ENCODE results near the gene SLC22A7. TPM values are rescaled to one million over a fixed set of nuclear protein-coding genes. Genes with fewer than 3 reads are reported as not detected.

The SLC22A7 gene
- total RNA-seq, 1 donor from 2014 or later, result not detected

- H3K4me1 ChIP-seq, result peaks cover 38% of the 10 kb centered on the region
- no peak overlapping the region for H3K27ac ChIP-seq
- Mint-ChIP-seq H3K27ac (no peak overlapping the region), H3K9me3 (no peaks in the 10 kb centered on the region), H3K4me3 (no peak overlapping the region), H3K4me1 (peaks cover 49% of the 10 kb centered on the region), H3K36me3 (peaks cover 2% of the 10 kb centered on the region), H3K27me3 (ENCODE audit: insufficient read depth, low read depth) (peaks cover 40% of the 10 kb centered on the region)
- no peak for TF ChIP-seq EZH2 (IDR thresholded peaks at IDR 0.05)
- TF ChIP-seq EZH2phosphoT487 (IDR thresholded peaks at IDR 0.05), result no peak
- TF ChIP-seq CTCF (IDR thresholded peaks at IDR 0.05), result no peak
- no peak overlapping the region for H3K4me3 ChIP-seq
- H4K20me1 ChIP-seq (ENCODE audit: low read depth), result no peaks in the 10 kb centered on the region
- H3K79me2 ChIP-seq (ENCODE audit: low read depth), result no peaks in the 10 kb centered on the region
- H3K36me3 ChIP-seq, result no peaks in the 10 kb centered on the region
- H3K9ac ChIP-seq, result no peak overlapping the region
- DNase-seq (ENCODE audit: low spot score), result no peak
- peaks cover 36% of the 10 kb centered on the region for H3F3A ChIP-seq (ENCODE audit: low read depth)
- no peak overlapping the region for H3K4me2 ChIP-seq
- H2AFZ ChIP-seq (replicated peaks), result no peak overlapping the region
- no peaks in the 10 kb centered on the region for H3K9me3 ChIP-seq (ENCODE audit: low read depth)
- peaks cover 60% of the 10 kb centered on the region for H3K27me3 ChIP-seq
Measured at GRCh38 chr6:43273707-43274106, 24.4 kb upstream of the SLC22A7 start.

- Histone ChIP-seq H3K27me3 (peaks cover 54% of the 10 kb centered on the region), H3K4me3 (peak overlapping the region; percentile 69), H3K9ac (no peak overlapping the region), H3F3A (ENCODE audit: low read depth) (peaks cover 36% of the 10 kb centered on the region), H3K36me3 (no peaks in the 10 kb centered on the region), H3K4me2 (peak overlapping the region; percentile 88), H3K27ac (no peak overlapping the region), H3K4me1 (peaks cover 41% of the 10 kb centered on the region), H3K9me3 (ENCODE audit: low read depth) (no peaks in the 10 kb centered on the region), H2AFZ (replicated peaks) (peak overlapping the region; percentile 90), H3K79me2 (ENCODE audit: low read depth) (no peaks in the 10 kb centered on the region), H4K20me1 (ENCODE audit: low read depth) (no peaks in the 10 kb centered on the region)
- TF ChIP-seq CTCF (IDR thresholded peaks at IDR 0.05) (no peak), EZH2 (IDR thresholded peaks at IDR 0.05) (no peak), EZH2phosphoT487 (IDR thresholded peaks at IDR 0.05) (no peak)
- H3K27me3 Mint-ChIP-seq (ENCODE audit: insufficient read depth, low read depth), result peaks cover 34% of the 10 kb centered on the region
- H3K4me3 Mint-ChIP-seq, result peak overlapping the region; percentile 82
- no peaks in the 10 kb centered on the region for H3K9me3 Mint-ChIP-seq
- H3K4me1 Mint-ChIP-seq, result peaks cover 44% of the 10 kb centered on the region
- H3K36me3 Mint-ChIP-seq, result peaks cover 2% of the 10 kb centered on the region
- H3K27ac Mint-ChIP-seq, result no peak overlapping the region
- DNase-seq (ENCODE audit: low spot score), result no peak
Measured at GRCh38 chr6:43274127-43274915, 23.7 kb upstream of the SLC22A7 start.

- Histone ChIP-seq H3K9ac (no peak overlapping the region), H3K79me2 (ENCODE audit: low read depth) (no peaks in the 10 kb centered on the region), H3K4me3 (peak overlapping the region; percentile 69), H3K9me3 (ENCODE audit: low read depth) (no peaks in the 10 kb centered on the region), H3F3A (ENCODE audit: low read depth) (peaks cover 36% of the 10 kb centered on the region), H3K4me1 (peaks cover 33% of the 10 kb centered on the region), H3K27ac (no peak overlapping the region), H3K27me3 (peaks cover 46% of the 10 kb centered on the region), H3K4me2 (peak overlapping the region; percentile 88), H4K20me1 (ENCODE audit: low read depth) (no peaks in the 10 kb centered on the region), H3K36me3 (no peaks in the 10 kb centered on the region), H2AFZ (replicated peaks) (peak overlapping the region; percentile 90)
- peak; percentile 49 for DNase-seq (ENCODE audit: low spot score)
- H3K27me3 Mint-ChIP-seq (ENCODE audit: insufficient read depth, low read depth), result peaks cover 34% of the 10 kb centered on the region
- no peak overlapping the region for H3K27ac Mint-ChIP-seq
- peak overlapping the region; percentile 82 for H3K4me3 Mint-ChIP-seq
- H3K36me3 Mint-ChIP-seq, result peaks cover 2% of the 10 kb centered on the region
- no peaks in the 10 kb centered on the region for H3K9me3 Mint-ChIP-seq
- H3K4me1 Mint-ChIP-seq, result peaks cover 42% of the 10 kb centered on the region
- no peak for TF ChIP-seq CTCF (IDR thresholded peaks at IDR 0.05)
- TF ChIP-seq EZH2phosphoT487 (IDR thresholded peaks at IDR 0.05), result peak; percentile 14
- no peak for TF ChIP-seq EZH2 (IDR thresholded peaks at IDR 0.05)
Measured at GRCh38 chr6:43274916-43275597, 23.0 kb upstream of the SLC22A7 start.

Data from neural progenitor cell (in vitro differentiated cells).